SU-DHL-6 (cell line): ENCODE results near the gene TXNDC11.

Experiments used
- H2AFZ ChIP-seq: fragments of 200-600 bp; sonication (generic); 2 replicates; pipeline ENCODE4 v1.6.1; 2014; ENCODE audit warnings: low read depth, mild to moderate bottlenecking, moderate library complexity, mixed read lengths, antibody characterized with exemption, low read length; ENCODE audit not compliant: severe bottlenecking
- H3F3A ChIP-seq: fragments of 200-600 bp; shearing (Covaris generic); 2 replicates; pipeline ENCODE4 v1.6.0; 2016; ENCODE audit warnings: antibody characterized with exemption, mild to moderate bottlenecking; ENCODE audit not compliant: insufficient read depth
- H3K27ac ChIP-seq: fragments of 200-600 bp; sonication (generic); 2 replicates; pipeline ENCODE4 v1.5.1; 2016; ENCODE audit warnings: low read depth, mild to moderate bottlenecking, low read length, moderate library complexity, mixed read lengths
- H3K27me3 ChIP-seq: fragments of 200-600 bp; sonication (generic), shearing (Covaris generic); 2 replicates; pipeline ENCODE4 v1.6.0; 2014; ENCODE audit warnings: mild to moderate bottlenecking, low read length
- H3K36me3 ChIP-seq: fragments of 200-600 bp; sonication (generic); 2 replicates; pipeline ENCODE4 v1.6.1; 2014; ENCODE audit warnings: mild to moderate bottlenecking, low read length, mixed read lengths
- H3K4me2 ChIP-seq: fragments of 300-600, 200-600 bp; shearing (Covaris generic), sonication (generic); 2 replicates; pipeline ENCODE4 v1.6.0; 2014; ENCODE audit warnings: low read length, low read depth, mild to moderate bottlenecking; ENCODE audit not compliant: poor library complexity, severe bottlenecking
- H3K4me3 ChIP-seq: fragments of 200-600 bp; sonication (generic); 2 replicates; pipeline ENCODE4 v1.5.1; 2014; ENCODE audit warnings: antibody characterized with exemption, low read length, mild to moderate bottlenecking, mixed read lengths; ENCODE audit not compliant: insufficient read depth, poor library complexity, severe bottlenecking
- H3K79me2 ChIP-seq: fragments of 200-600 bp; sonication (generic); 2 replicates; pipeline ENCODE4 v1.6.1; 2014; ENCODE audit warnings: mild to moderate bottlenecking, low read length, moderate library complexity; ENCODE audit not compliant: insufficient read depth
- H3K9ac ChIP-seq: fragments of 200-600 bp; sonication (generic); 2 replicates; pipeline ENCODE4 v1.7.0; 2014; ENCODE audit warnings: mild to moderate bottlenecking, low read length
- H3K9me2 ChIP-seq: fragments of 200-600 bp; sonication (generic); replicated peaks from 2 replicates; pipeline ENCODE4 v1.6.1; 2014; ENCODE audit warnings: low read length; ENCODE audit not compliant: insufficient read depth
- H3K9me3 ChIP-seq: fragments of 200-600 bp; sonication (generic); 2 replicates; pipeline ENCODE4 v1.6.1; 2014; ENCODE audit warnings: low read length, mixed read lengths; ENCODE audit not compliant: insufficient read depth
- H4K20me1 ChIP-seq: fragments of 200-600 bp; sonication (generic); 2 replicates; pipeline ENCODE4 v1.6.1; 2014; ENCODE audit warnings: low read depth, mild to moderate bottlenecking, antibody characterized with exemption, low read length, moderate library complexity, mixed read lengths
- EZH2phosphoT487 ChIP-seq: fragments of 200-600 bp; sonication (generic), shearing (Covaris generic); conservative IDR thresholded peaks from 2 replicates; pipeline ENCODE4 v1.6.1; 2018; ENCODE audit warnings: mild to moderate bottlenecking, antibody characterized with exemption, low read length, moderate library complexity, mixed read lengths
- TF ChIP-seq, protein P1 (sequence below): fragments of 200-600 bp; sonication (generic); IDR thresholded peaks from one replicate; pipeline ENCODE4 v1.5.1; 2017; ENCODE audit warnings: antibody characterized with exemption, mild to moderate bottlenecking, low read length, moderate library complexity; ENCODE audit not compliant: insufficient read depth, poor library complexity, severe bottlenecking

TXNDC11 gene

DNA sequence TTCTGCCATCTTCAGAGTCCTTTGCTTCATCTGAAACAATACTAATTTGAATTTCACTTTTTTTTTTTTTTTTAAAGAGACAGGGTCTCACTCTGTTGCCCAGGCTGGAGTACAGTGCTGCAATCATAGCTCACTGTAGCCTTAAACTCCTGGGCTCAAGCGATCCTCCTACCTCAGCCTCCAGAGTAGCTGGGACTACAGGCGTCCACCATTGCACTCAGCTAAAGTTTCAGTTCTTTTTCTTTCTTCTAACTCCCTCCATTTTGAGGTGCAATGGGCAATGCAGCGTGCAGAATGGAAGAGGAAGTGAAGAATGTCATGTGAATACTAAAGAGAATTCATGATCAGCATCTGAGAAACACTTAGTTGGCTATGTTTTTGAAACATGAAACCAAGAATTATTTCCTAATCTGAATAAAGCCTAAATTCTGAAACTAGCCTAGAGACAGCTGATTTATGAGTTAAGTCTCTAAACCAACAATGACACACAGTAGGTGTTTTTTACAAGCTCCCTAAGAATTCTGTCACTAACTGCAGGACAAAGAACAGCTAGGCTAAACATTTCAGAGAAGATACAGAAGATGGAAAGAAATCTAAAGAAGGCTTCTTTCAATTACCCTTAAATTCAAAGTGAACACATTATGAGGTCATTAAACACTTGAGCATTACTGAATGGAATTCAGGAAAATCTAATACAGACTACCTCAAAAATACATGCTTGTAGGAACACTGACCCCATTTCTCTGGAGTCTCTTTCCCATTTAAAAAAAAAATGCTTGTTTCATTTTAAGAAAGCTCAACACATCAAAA lies 53.4 kb downstream of the TXNDC11 start:
- Histone ChIP-seq H3K9me3 (no peaks in the 10 kb centered on the region), H3K27ac (peak overlapping the region; percentile 88), H4K20me1 (no peaks in the 10 kb centered on the region), H3K4me2 (peak overlapping the region; percentile 54), H3K27me3 (no peaks in the 10 kb centered on the region), H3K36me3 (peaks cover 20% of the 10 kb centered on the region), H2AFZ (no peak overlapping the region), H3K9me2 (no peaks in the 10 kb centered on the region), H3K79me2 (no peaks in the 10 kb centered on the region), H3K4me3 (no peak overlapping the region), H3F3A (peaks cover 40% of the 10 kb centered on the region), H3K9ac (peak overlapping the region; percentile 21)
- TF ChIP-seq EZH2phosphoT487, result no peak
- TF ChIP-seq, protein P1, sequence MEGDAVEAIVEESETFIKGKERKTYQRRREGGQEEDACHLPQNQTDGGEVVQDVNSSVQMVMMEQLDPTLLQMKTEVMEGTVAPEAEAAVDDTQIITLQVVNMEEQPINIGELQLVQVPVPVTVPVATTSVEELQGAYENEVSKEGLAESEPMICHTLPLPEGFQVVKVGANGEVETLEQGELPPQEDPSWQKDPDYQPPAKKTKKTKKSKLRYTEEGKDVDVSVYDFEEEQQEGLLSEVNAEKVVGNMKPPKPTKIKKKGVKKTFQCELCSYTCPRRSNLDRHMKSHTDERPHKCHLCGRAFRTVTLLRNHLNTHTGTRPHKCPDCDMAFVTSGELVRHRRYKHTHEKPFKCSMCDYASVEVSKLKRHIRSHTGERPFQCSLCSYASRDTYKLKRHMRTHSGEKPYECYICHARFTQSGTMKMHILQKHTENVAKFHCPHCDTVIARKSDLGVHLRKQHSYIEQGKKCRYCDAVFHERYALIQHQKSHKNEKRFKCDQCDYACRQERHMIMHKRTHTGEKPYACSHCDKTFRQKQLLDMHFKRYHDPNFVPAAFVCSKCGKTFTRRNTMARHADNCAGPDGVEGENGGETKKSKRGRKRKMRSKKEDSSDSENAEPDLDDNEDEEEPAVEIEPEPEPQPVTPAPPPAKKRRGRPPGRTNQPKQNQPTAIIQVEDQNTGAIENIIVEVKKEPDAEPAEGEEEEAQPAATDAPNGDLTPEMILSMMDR, result no peak

DNA sequence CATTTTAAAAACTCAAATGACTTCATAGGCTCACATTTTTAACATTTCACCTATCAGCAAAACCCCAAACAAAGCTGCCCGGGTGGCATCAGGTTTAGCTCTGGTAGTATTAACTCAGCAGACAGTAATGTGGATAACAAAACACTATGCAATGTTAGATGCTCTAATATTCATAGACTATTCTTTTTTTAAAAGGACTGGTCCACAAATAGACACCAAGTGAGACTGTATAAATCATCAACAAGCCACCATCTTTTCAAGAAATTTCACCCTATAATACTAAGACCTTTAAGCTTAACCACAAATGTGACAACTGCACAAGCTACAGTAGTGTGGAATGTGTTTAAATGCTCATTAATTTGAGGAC lies 54.2 kb downstream of the TXNDC11 start:
- Histone ChIP-seq H3F3A (peaks cover 41% of the 10 kb centered on the region), H3K9ac (peak overlapping the region; percentile 8), H3K79me2 (no peaks in the 10 kb centered on the region), H2AFZ (no peak overlapping the region), H3K27ac (peak overlapping the region; percentile 88), H3K4me3 (no peak overlapping the region), H3K4me2 (peak overlapping the region; percentile 54), H3K36me3 (peaks cover 17% of the 10 kb centered on the region), H3K27me3 (no peaks in the 10 kb centered on the region), H3K9me3 (no peaks in the 10 kb centered on the region), H3K9me2 (no peaks in the 10 kb centered on the region), H4K20me1 (no peaks in the 10 kb centered on the region)
- TF ChIP-seq, protein P1, result no peak
- no peak for TF ChIP-seq EZH2phosphoT487

DNA sequence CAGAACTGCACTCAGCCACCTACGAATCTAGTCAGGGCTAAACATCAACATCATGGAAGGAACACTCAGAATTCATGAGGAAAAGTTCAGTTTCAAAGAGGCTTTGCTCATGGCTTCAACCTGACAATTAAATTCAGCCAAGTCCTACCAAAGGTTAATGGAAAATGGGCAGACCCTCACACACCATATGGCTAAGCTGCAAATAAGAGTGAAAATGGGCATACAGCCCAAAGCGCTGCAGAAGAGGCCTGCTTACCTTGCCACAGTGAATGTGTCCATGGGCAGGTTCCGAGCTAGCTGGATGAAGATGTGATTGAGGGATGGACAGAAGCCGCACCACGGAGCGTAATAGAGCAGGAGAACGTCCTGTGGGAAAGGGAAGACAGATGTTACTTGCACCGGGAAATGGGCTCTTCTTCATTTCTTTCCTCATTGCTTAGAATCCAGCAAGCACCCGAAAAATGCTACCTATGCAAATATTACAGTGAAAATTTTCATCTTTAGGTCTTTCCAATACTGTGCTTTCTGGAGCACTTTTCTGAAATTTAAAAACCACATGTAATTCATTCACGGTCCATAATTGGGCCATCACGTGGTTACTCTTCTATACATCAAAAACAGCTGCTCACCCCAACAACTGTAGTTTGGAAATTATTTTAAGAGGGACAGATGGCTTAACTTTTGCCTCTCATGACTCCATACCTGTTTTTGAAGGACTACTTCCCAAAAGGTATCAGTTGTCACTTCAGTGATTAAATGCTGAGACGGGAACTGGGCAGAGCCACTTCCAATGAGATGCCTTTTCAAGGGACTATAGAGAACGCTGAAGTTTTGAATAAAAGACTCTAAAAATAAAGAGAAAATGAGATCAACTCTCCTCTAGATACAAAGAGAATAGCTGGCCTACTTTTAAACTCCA lies 54.8 kb downstream of the TXNDC11 start:
- H4K20me1 ChIP-seq, result no peaks in the 10 kb centered on the region
- H2AFZ ChIP-seq, result no peak overlapping the region
- no peaks in the 10 kb centered on the region for H3K27me3 ChIP-seq
- peak overlapping the region; percentile 88 for H3K27ac ChIP-seq
- peaks cover 17% of the 10 kb centered on the region for H3K36me3 ChIP-seq
- no peak overlapping the region for H3K4me3 ChIP-seq
- no peaks in the 10 kb centered on the region for H3K79me2 ChIP-seq
- peak overlapping the region; percentile 54 for H3K4me2 ChIP-seq
- peaks cover 48% of the 10 kb centered on the region for H3F3A ChIP-seq
- no peaks in the 10 kb centered on the region for H3K9me3 ChIP-seq
- no peaks in the 10 kb centered on the region for H3K9me2 ChIP-seq
- peak overlapping the region; percentile 8 for H3K9ac ChIP-seq
- no peak for TF ChIP-seq EZH2phosphoT487
- TF ChIP-seq, protein P1, result no peak
